Activated CD8-positive, alpha-beta memory T cell treated with anti-CD3 and anti-CD28 coated beads, Interleukin-2, amount 50 U/mL, for 48 hours (primary cell): Measurements from ENCODE around the gene STK32B.

Experiments
- DNase-seq: peaks from one replicate; pipeline ENCODE4 v3.0.0-alpha.2; 2020

STK32B gene

DNA sequence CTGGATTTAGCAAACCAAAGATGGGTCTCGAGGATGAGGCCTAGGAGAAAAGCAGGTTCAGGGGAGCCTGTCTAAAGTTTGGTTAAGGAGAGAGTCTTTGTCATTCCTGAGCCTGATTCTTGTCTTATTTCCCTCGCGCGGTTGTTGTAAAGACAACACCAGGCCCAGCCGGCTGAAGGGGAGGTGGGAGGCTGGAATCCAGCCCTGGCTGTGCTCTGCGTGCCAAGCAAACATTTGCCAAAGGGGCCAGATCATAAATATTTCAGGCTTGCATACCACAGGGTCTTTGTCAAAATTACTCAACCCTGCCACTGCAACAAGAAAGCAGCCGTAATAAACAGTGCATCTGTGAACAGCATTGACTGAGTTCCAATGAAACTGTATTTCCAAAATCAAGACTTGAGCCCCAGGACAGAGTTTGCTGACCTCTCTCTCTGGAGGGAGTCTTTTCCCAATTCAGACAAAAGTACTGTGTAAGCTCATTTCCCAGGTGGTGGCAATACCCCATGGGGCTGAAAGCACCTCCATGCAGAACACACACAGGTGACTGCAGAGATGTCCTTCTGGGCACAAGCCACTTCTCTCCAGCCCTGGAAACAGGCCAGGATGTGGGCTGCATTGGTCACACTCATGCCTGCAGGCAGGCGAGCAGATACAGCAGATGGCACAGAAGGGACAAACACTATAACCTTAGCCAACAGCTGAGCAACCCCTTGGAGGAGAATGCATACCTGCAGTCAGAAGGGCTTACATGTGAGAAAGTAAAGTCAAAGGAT is 320.3 kb downstream of the STK32B start:
- DNase-seq, result no peak

DNA sequence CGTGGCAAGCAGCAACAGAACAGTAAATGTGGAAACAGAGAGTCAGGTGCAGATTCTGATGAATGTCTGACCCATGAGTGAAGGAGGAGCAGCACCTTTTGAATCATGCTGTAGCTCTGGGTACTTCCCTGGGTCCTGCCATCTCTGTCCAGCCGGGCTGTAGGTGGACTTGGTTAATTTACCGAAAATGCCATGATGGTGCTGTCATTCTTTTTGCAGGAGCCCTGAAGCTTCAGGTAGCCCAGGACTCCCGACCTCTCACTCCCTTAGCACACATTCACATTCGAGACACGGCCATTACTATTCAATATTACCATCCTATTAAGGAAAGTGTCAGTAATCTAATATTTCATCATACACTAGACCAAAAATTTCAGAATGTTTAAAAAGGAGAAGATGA is 320.9 kb downstream of the STK32B start:
- no peak for DNase-seq

DNA sequence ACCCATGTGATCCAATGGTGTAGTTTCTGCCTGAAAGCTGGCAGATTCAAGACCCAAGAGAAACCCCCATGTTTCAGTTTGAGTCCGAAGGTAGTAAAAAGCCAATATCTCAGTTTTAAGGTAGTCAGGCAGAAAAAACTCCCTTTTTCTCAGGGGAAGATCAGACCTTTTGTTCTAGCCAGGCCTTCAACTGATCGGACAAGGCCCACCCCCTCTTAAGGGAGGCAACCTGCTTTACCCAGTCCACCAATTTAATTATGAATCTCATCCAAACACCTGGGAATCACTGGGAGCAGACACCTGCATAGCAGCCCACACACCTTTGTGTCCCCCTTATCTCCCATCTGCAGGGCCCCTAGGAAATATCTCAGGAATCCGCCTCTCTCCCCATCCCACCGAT is 322.0 kb downstream of the STK32B start:
- no peak for DNase-seq

DNA sequence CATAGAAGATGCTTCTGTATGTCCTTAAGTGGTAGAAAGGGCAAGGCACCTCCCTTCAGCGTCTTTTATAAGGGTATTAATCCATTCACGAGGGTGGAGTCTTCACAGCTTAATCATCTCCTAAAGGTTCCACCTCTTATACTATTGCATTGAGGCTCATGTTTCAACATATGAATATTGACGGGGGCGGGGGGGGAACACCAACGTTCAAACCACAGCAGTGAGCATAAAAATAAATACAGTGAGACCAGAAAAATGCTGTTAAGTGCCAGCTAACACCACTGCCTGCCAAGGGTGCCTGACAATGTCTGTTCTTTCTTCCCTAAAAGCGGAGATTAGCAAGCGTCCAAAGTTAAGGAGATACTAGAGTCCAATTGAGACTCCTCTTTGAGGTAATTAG is 323.3 kb downstream of the STK32B start:
- no peak for DNase-seq

DNA sequence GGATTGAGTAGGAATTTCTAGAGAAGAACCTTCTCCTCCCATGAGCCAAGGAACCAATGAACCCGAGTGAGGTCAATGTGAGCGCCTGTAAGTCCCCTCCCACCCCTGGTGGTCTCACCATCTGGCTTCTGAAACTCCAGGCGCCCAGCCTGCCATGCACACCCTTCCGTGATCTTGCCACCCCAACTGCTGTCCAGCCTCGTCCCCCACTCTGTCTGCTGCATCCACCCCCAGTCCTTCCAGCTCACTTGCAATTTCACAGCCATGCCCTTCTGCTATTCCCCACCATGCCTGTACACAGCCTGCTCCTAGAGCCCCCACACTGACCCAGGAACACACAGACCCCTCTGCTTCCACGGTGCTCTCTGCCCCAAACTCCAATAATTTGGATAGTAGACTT is 323.7 kb downstream of the STK32B start:
- no peak for DNase-seq

DNA sequence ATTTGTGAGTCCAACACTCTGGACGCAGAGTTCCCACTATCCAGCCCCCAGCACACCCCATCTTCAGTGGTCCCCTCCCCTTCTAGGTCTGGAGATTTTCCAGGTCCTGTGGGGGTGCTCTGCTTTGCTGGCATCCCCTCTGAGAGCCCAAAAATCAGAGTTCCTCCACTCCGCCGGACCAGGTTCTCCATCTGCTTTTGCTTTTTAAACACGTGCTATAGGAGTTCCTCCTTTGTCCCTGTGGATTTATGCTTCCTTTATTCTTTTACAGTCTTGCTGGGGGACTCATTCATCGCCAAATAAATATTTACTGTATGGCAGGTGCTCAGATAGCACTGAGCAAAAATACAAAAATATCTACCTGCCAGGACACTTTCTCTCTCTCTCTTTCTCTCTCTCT is 324.7 kb downstream of the STK32B start:
- DNase-seq, result no peak

DNA sequence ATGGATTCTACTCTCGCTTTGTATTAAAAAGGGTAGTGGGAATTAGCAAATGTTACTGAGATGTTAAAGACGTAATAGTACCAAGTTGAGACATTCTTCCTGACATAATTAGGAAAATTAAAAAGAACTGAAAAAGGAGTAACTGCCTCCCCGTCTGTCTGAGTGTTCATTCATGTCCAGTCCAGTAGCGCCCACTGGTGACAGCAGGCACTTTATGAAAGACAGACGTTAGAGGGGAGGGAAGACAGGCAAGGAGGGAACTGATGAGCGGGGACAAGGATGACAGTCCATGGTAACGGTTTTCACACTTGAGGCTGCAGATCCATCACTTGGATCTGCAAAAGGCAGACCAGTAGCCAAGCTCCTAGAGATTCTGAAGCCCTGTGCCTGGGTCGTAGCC is 326.7 kb downstream of the STK32B start:
- DNase-seq, result no peak

DNA sequence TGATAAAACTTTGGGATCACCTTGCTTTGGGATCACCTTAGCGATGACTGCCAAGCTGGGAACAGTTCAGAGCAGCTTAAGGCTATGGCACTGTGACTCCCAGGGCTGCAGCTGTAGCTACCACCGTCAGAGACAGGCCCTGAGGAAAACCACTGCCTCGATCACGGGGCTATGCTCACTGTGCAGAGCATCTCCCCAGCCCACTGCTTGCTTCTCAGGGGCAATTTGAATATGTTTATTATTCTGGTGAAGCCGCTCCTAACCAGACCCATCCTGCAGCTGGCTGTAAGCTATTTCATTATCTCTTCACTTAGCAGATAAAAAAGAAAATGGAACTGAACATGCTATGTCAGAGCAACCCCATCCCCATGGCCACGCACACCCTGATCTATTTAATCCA is 328.6 kb downstream of the STK32B start:
- DNase-seq, result no peak

DNA sequence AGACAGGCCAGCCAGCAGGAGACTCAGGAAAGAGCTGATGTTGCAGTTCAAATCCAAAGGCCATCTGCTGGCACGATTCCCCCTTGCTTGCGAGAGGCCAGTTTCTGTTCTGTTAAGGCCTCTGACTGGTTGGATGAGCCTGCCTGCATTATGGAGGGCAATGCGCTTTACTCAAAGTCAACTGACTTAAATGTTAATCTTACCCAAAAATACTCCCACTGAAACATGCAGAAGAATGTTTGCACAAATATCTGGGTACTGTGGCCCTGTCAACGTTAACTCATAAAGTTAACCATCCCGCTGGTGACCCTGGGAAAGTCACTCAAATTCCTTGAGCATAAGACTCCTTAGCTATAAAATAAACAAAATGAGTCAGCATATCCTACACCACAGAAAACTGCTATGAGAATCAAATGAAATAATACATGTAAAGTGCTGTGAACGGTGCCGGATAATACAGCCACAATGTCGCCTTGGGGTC is 330.7 kb downstream of the STK32B start:
- no peak for DNase-seq

DNA sequence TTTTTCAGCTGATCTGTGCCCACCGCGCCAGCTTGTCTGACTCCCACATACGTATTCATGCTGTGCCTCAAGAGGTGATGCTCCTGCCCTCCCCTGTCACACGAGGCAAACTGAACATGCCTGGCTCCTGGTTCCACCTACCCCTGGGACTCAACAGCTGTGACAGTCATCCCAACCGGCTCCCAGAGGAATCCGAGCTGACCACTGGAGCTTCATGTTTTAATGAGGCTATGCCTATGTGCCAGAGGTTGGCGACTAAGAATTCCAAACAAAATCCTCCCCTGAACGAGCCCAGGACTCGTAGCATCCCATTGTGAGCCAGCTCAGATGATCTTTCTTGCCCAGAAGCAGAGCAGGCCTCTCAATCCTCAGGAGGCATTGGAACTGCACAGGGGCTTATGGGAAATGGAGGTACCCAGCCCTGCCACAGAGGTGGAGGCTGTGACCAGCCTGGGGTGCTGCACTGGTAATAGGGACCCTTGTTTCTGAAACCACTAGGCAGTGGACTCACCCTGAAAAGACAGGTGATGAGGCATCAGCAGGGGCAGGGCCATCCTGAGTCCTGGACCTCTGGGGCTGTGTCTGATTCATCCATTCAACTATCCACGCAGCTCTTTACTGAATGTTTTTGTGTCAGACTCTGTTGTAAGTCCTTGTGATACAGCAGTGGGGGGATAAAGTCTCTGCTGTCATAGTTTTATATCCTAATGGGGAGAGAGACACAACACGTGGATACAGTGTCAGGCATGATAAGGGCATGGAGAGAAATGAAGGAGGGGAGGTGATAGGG is 332.1 kb downstream of the STK32B start:
- DNase-seq, result no peak

DNA sequence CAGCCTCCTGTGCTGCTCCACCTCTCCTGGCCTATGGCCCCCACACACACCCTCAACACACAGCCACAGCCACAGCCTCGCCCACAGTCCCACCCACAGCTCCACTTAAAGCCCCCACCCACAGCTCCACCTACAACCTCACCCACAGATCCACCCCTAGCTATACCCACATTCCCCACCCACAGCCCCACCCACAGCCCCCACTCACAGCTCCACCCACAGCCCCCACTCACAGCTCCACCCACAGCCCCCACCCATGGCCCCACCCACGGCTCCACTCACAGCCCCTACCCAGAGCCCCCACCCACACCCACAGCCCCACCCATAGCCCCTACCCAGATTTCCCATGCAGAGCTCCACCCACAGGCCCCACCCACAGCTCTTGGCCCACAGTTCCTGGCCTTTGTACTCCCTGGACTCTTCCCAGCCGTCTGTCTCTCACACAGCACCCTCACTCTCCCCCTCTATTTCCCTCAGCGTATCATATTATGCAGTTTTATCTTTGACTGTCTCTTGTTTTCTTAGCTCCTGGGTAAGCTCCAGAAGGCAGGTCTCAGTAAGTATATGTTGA is 334.5 kb downstream of the STK32B start:
- DNase-seq, result no peak

DNA sequence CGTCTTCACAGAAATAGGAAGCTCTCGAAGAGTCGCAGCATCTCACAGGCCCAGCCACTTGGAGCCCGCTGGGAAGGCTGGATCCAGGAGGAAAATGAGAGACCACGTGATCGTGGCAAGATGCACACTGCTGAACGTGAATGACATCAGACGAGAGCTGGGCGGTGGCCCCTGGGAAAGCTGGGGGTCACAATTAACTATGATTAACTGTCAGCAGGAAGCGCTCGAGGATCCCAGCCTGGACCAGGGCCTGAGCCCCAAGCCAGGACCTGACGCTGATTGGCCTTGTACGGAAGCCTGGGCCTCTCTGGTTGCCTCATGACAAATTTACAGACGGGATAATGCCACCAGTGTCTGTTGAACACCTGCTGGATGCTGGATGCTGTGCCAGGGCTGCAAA is 335.6 kb downstream of the STK32B start:
- no peak for DNase-seq

DNA sequence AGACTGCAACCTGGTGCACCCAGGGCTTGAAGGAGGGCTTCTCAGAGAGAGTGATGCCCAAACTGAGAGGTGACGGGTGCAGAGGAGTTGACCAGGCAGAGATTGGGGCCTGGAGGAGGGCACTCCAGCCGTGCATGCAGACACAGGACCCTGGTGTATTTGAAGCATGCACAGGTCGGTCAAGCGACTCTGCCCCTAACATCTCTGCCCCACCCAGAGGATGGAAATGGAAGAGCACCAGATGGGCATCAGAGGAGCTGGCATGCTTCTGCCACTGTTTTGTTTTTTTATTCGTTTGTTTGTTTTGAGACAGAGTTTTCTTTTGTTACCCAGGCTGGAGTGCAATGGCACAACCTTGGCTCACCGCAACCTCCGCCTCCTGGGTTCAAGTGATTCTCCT is 336.2 kb downstream of the STK32B start:
- no peak for DNase-seq

DNA sequence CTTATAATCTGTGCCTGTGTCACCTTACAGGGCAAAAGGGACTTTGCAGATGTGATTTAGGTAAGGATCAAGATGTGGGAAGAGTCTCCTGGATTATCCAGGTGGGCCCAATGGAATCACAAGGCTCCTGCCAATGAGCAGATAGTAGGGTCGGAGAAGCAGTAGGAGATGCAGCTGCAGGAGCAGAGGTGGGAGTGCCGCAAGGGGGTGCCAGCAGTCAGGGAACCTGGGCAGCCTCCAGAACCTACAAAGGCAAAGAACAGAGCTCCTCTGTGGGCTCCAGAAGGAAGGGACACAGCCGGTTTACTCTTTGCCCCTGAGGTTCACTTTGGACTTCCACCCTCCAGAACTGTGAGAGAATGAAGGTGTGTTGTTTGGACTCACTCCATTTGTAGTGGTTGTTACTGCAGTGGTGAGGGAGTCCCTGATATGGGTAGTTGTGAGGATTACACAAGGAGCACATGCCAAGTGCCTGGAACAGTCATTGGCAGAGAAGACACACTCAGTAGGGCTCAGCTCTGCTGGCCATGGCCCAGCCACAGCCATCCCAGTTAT is 338.6 kb downstream of the STK32B start:
- no peak for DNase-seq

DNA sequence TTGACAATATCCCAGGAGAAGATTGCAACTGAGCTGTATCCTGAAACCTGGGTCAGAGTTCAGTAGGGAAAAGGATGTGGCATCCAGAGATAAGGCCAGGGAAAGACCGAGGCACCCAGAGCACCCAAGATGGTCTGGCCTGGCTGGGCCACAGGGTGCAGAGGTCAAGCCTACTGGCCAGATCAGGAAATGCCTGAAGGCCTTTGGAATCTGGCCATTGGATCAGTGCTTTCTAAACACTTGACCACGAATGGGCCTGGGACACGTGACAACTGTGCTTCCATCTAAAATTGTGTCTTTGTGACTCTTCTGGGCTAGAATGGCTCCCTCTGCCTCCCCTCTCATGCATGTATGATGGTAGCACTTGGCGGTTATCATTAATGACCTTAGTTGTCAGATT is 340.2 kb downstream of the STK32B start:
- no peak for DNase-seq

DNA sequence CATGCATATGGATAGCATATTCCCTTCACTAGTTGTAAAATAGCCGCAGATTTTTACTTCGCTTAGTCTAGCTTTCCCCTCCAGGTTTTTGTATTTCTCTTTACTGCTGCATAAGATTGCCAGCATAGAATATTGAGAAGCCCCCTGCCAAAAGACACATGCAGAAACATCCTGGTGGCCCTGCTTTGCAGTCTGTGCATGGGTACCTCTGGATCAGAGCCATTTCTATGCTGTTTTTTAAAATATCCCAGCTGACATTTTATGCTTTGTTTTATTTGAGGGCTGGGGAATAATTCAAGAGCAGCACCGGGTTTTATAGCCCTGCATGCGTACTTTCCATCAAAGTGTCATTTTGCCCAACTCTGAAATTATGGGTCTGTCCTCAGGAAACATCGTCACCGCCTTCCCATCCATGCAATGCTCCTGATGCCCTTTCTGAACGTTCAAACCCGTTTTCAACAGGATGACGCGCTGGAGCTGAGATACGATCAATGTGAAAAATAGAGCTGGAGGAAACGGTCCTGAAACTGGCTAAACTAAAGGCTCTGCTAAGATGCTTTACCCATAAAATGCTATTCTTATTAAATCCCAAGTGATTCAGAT is 342.7 kb downstream of the STK32B start:
- no peak for DNase-seq

DNA sequence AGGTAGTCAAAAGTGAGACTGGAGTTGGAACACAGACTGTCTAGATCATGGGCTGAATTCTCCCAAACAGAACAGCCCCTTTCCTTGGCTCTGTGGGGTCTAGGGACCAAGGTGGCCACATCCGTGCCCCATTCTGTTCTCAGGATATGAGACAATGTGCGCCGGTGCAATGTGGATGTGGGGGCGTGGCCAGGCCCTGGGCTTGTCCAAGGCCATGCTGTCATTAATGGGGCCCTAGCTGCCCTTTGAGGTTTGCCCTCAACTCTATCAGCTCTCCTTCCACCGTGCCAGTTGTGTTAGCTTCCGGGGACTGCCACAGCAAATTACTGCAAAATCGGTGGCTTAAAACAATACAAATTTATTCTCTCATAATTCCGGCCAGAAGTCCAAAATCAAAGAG is 344.5 kb downstream of the STK32B start:
- DNase-seq, result no peak

DNA sequence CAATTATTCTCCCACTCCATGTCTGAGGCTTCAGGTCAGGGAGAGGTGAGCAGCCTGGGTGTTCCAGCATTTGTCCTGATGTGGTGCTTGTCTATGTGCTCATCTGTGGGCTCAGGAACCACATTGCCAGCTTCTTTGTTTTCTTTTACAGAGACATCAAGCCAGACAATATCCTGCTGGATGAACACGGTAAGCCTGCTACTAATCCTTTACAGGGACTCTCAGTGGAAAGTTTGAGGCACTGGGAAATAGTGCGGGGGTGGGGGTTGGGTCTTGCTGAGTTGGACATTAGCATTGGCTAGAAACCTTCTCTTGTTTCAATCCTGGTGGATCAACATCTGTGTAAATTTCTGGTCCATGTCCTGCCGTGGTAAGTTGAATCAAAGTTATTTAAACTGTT is 346.8 kb downstream of the STK32B start:
- DNase-seq, result no peak

DNA sequence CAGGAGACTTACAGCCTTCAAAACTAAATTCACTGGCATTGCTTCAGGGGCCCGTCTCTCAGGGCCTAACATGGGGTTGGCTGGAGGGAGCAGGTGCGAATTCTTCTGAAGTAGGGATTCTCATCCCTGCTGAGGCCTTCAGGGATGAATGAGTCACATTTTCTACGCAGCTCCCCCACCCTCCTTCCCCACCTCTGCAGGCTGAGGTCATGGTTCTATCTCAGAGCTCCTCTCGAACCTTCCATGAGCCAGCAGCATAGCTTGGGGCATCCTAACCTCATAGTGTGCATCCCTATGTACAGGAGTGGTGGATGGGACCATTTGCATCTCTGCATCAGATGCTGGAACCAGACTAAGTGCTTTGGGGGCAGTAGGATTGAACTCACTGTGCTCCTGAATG is 347.8 kb downstream of the STK32B start:
- DNase-seq, result no peak

DNA sequence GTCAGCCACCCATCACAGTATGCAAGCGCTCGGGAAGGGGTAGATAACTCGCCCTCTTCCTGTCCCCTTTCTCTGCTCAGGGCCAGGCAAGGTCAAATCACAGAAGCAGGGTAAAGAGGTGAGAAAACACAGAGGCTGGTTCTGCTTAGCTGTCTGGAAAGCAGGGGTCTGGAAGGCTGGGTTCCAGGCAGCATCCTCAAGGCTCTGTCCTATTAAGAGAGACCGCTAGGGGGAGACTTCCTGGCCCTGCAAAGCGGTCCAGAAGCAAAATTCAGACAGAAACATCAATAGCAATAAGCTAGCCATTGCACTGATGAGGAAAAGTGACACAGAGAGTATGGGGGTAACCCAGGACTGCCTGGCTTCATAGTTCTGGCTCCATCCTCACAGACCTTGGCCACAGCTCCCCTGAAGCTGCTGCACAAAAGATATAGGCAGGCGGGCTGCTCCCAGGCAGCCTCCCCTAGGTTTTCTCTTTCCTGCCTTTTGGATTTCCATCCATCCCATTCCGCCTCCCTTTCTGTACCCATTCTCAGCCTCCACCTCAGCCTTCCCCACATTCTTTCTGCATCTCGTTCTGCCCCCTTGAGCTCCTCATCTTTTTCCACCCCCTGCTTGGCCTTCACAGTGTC is 348.6 kb downstream of the STK32B start:
- no peak for DNase-seq

DNA sequence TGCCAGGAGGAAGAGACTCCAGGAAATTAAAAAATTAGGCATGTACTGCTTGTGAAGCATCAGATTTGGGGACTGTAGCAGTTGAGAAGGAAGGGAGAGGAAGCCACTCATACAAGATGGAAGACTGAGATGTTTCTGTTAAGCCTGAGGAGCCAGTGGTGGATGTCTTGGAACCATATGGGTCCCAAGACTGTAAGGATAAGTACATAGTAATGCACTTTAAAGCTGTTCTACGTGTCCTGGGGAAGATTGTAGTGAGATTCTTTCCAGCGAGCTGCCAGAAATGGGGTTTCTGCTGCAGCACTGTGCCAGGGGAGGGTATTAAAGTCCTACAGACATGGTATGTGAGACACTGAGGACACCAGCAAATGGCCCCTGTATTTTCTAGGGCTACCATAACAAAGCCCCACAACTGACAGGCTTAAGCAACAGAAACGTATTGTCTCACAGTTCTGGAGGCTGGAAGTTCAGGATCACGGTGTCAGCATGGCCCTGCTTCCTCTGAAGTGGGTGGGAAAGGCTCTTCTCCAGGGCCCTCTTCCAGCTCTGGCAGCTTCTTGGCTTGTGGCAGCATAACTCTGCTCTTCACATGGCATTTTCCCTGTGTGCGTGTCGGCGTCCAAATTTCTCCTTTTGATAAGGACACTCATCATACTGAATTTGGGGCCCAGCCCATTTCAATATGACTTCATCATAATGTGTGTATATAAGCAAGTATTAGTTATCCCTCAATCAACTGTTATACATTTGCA is 352.6 kb downstream of the STK32B start:
- DNase-seq, result no peak

DNA sequence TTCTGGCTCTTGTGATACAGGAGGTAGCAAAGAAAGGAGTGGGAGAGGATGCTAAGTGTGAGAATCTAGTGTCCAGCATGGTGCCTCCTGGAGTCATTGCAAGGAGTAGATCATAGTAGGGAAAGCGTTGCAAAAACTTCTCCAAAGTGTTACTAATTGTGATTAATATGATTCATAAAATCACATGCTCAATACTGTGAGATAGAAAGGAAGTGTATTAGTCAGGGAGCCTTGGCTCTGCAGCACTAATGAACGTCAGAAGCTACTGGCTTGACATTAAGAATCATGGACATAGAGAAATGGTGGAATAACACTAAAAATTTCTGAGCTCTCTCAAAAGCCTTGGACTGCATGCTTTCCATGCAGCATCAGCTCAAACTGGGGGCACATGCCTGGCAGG is 358.0 kb downstream of the STK32B start:
- no peak for DNase-seq
